Measurements from ENCODE around the gene KLHL42. TPM values are rescaled to one million over a fixed set of nuclear protein-coding genes. Genes with fewer than 3 reads are reported as not detected.

Gene KLHL42
- total and polyA plus RNA-seq, 10 of the 15 experiments (the other 5 are each of a cell fraction or from before 2014, with no cell fraction given) = 2.1 to 18.2 (median 13.1) TPM

GRCh38 chr12:27781680-27782079 lies 1.6 kb downstream of the KLHL42 start:
- Histone ChIP-seq H3K9me3 (replicated peaks; ENCODE audit: control insufficient read depth, insufficient read depth, low read length) (no peaks in the 10 kb centered on the region), H3K9ac (ENCODE audit: control insufficient read depth, insufficient read depth, low read length) (no peak overlapping the region), H3K4me3 (peak overlapping the region; percentile 96), H3K36me3 (ENCODE audit: control insufficient read depth in 2 of 2, insufficient read depth in 2 of 2, low read length in 1 of 2) (no peaks in the 10 kb centered on the region; a peak in 1 of 4 replicates), H3K27me3 (replicated peaks in 1 of 2; ENCODE audit: control insufficient read depth in 2 of 2, insufficient read depth in 2 of 2, low read length in 1 of 2) (no peaks in the 10 kb centered on the region), H3K4me1 (ENCODE audit: control insufficient read depth, insufficient read depth, low read length) (peaks cover 4% of the 10 kb centered on the region), H4K20me1 (ENCODE audit: control insufficient read depth, insufficient read depth) (no peaks in the 10 kb centered on the region), H3K27ac (ENCODE audit: control insufficient read depth, insufficient read depth) (no peak overlapping the region), H3K79me2 (ENCODE audit: control insufficient read depth, insufficient read depth, low read length) (peaks cover 24% of the 10 kb centered on the region), H3K4me2 (ENCODE audit: control insufficient read depth, insufficient read depth) (peak overlapping the region; percentile 97), H2AFZ (ENCODE audit: control insufficient read depth, low read depth, low read length) (no peak overlapping the region)
- intact Hi-C loops (cut with micrococcal nuclease; ENCODE audit: unreplicated experiment) = no loop called here
- ChIA-PET SMC1A (ENCODE audit: uncharacterized antibody, unreplicated experiment) (no interaction called here), CTCF (interaction anchor here (1.0 to 1.6 kb wide), 2 partner anchors 10 to 159 kb away, joined by 3 to 5 read pairs; no protein-coding TSS in a partner anchor), RAD21 (ENCODE audit: unreplicated experiment) (interaction anchor here (0.8 kb wide), 1 partner anchor 39 kb away, joined by 3 read pairs; no protein-coding TSS in a partner anchor), POLR2A (no interaction called here)
- ATAC-seq (no peak), FAIRE-seq (no peak), DNase-seq (ENCODE audit: low read depth, low spot score) (no peak)
- BruUV-seq (replicated peaks) = TSS peak; percentile 59
- 62% methylated on average over 5 of the region's 5 CpGs for WGBS (ENCODE audit: insufficient coverage, insufficient replicate concordance, low lambda C conversion rate, missing lambda C conversion rate)
- in situ Hi-C loops (cut with MboI) = no loop called here
- no peak for TF ChIP-seq MTA3 (IDR thresholded peaks at IDR 0.05; ENCODE audit: borderline replicate concordance, low read length)
- no peak for TF ChIP-seq BCLAF1 (IDR thresholded peaks at IDR 0.05)
- TF ChIP-seq EZH2 (IDR thresholded peaks at IDR 0.05; ENCODE audit: borderline replicate concordance, control insufficient read depth, low read depth, low read length) = no peak
- TF ChIP-seq ASH2L (IDR thresholded peaks at IDR 0.05; ENCODE audit: borderline replicate concordance, low read depth) = no peak
- TF ChIP-seq SP1 (IDR thresholded peaks at IDR 0.05; ENCODE audit: low read depth, low read length) = no peak
- no peak for TF ChIP-seq POU2F2 (IDR thresholded peaks at IDR 0.05; ENCODE audit: borderline replicate concordance, low read depth, low read length)
- TF ChIP-seq ZNF384 (IDR thresholded peaks at IDR 0.05; ENCODE audit: borderline replicate concordance, low read depth, low read length) = no peak
- TF ChIP-seq ZBTB4 (CRISPR knock-in tag; IDR thresholded peaks at IDR 0.05) = no peak
- no peak for TF ChIP-seq GATAD2B (conservative IDR thresholded peaks at IDR 0.05; ENCODE audit: low read depth)
- TF ChIP-seq CUX1 (IDR thresholded peaks at IDR 0.05; ENCODE audit: insufficient replicate concordance, low read depth, low read length) = no peak
